ENCODE data around the gene ADAP1.

DNA sequence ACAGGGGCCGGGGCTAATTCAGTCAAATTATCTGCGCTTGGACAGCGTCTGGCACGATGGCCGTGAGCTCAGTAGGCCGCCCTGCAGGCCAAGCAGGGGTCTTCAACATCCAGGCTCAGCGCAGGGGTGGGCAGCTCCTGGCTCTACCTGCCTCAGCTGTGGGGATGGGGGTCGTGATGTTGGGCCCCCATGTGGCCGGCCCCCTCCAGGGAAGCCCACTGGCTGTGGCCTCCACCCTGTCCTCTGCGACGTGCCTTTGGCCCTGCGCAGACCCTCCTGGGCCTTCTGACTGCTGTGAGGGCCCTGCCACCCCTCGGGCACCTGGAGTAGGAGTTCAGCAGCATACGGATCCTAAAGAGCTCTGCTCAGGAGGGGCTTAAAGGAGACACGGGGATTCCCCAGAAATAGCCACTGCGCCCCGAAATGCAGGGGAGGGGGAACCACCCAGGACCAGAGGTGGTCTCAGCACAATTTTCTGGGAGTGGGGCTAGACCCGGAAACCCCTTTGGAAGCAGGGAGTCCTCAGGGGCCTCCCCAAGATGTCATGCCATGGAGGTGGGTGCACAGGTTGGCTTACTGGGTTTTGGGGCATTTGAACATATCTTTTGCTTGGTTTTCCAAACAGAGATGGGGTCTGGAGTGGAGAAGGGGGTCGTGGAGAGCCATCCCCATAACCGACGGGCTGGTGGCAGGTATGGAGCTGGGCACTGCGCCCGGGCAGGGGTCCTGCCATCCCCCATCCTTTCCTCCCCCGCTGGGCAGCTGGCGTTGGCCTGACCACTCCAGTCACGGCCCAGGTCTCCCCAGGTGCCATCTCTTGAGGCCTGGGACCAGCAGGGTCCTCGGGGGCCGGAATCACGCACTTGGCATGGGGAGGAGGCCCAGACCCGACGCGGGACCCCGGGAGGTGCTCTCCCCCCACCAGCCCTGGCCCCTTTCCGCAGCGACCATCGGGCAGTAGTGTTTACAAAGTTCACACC, 4.0 kb upstream of the ADAP1 start:
- TF ChIP-seq, protein P1, sequence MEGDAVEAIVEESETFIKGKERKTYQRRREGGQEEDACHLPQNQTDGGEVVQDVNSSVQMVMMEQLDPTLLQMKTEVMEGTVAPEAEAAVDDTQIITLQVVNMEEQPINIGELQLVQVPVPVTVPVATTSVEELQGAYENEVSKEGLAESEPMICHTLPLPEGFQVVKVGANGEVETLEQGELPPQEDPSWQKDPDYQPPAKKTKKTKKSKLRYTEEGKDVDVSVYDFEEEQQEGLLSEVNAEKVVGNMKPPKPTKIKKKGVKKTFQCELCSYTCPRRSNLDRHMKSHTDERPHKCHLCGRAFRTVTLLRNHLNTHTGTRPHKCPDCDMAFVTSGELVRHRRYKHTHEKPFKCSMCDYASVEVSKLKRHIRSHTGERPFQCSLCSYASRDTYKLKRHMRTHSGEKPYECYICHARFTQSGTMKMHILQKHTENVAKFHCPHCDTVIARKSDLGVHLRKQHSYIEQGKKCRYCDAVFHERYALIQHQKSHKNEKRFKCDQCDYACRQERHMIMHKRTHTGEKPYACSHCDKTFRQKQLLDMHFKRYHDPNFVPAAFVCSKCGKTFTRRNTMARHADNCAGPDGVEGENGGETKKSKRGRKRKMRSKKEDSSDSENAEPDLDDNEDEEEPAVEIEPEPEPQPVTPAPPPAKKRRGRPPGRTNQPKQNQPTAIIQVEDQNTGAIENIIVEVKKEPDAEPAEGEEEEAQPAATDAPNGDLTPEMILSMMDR (conservative IDR thresholded peaks at IDR 0.05; ENCODE audit: low read length): no peak
- TF ChIP-seq EZH2phosphoT487 (IDR thresholded peaks at IDR 0.05; ENCODE audit: borderline replicate concordance): no peak

All from Loucy (cell line).